Transverse colon (tissue), 4 donors: ENCODE results near the gene GBX1. TPM values are rescaled to one million over a fixed set of nuclear protein-coding genes. Genes with fewer than 3 reads are reported as not detected.

Source experiments
- DNase-seq: peaks from one replicate; pipeline ENCODE4 v3.0.0-alpha.2; 2019
- H3K27ac ChIP-seq, 4 donors: fragments of 200-600 bp; sonication (generic); 2 replicates each; pipeline ENCODE4 v1.5.1; 2016 to 2018; ENCODE audit warnings: inconsistent platforms in 4 of 4
- H3K27me3 ChIP-seq: fragments of 200-600 bp; sonication (generic); 2 replicates; pipeline ENCODE4 v1.5.1; 2017; ENCODE audit warnings: inconsistent platforms
- H3K36me3 ChIP-seq, 4 donors: fragments of 200-600 bp; sonication (generic); 2 replicates each; pipeline ENCODE4 v1.5.1; 2017 to 2019; ENCODE audit warnings: inconsistent platforms in 4 of 4
- H3K4me1 ChIP-seq, 4 donors: fragments of 200-600 bp; sonication (generic); 2 replicates each; pipeline ENCODE4 v1.5.1; 2017 to 2020; ENCODE audit warnings: inconsistent platforms in 4 of 4
- H3K4me3 ChIP-seq, 4 donors: fragments of 200-600 bp; sonication (generic); 1 replicate in 1 of 4; 2 replicates in 3 of 4; pipeline versions ENCODE4 v1.5.1 to v1.6.1; 2017 to 2019; ENCODE audit warnings: inconsistent platforms in 4 of 4
- H3K9me3 ChIP-seq, 2 donors: fragments of 200-600 bp; sonication (generic); 2 replicates each; pipeline ENCODE4 v1.5.1; 2017 to 2019; ENCODE audit warnings: inconsistent platforms in 2 of 2
- EP300 ChIP-seq: sonication (generic); formaldehyde crosslinking; IDR thresholded peaks from one replicate; pipeline ENCODE4 v1.6.1; 2017; ENCODE audit warnings: antibody characterized with exemption, low read depth
- POLR2A ChIP-seq: fragments of 450-650 bp; IDR thresholded peaks from one replicate; pipeline ENCODE4 v1.6.1; 2016; ENCODE audit warnings: antibody characterized with exemption, mild to moderate bottlenecking, moderate library complexity
- POLR2AphosphoS5 ChIP-seq, 3 donors: sonication (generic); formaldehyde crosslinking; IDR thresholded peaks; one replicate each; pipeline ENCODE4 v1.6.1; 2016; ENCODE audit warnings: antibody characterized with exemption in 3 of 3
- WGBS, 2 donors: methylation state at CpG; one replicate each; pipeline ENCODE4 v1.1.5; 2018; ENCODE audit warnings: low coverage in 1 of 2; 5-methylcytosine and 5-hydroxymethylcytosine counted together
- in situ Hi-C, 4 donors: fragments of 200-750 bp; cut with MboI; loops; one replicate each; pipeline versions ENCODE4 v1.15.0 to v1.15.1; 2017; ENCODE audit warnings: low sequenced_read_pairs in 3 of 4, low pct_ligation_motif_present in 1 of 4, low pct_unique_long_range_greater_than_20kb in 1 of 4
- intact Hi-C: fragments of 100-400 bp; cut with DNase I; formaldehyde crosslinking; loops from one replicate; pipeline ENCODE4 v1.15.1; 2023; ENCODE audit warnings: low total_unique reads
- total RNA-seq, 4 donors: library from RNA; depleted of rRNA; stranded (reverse); fragments of >200 nt; gene quantifications; one replicate each; pipeline ENCODE4 v1.1.0, GENCODE V29; 2016
- TF ChIP-seq, protein P1 (sequence below), 5 experiments: fragments of 200-600 bp in 3 of 5; fragments of 450-650 bp in 2 of 5; sonication (generic) in 3 of 5; IDR thresholded peaks; 1 replicate in 2 of 5; 2 replicates in 3 of 5; pipeline ENCODE4 v1.5.1; 2016 to 2017; ENCODE audit warnings: antibody characterized with exemption in 5 of 5, inconsistent platforms in 3 of 5, mild to moderate bottlenecking in 2 of 5, moderate library complexity in 1 of 5

The GBX1 gene
- total RNA-seq, 4 donors from 2014 or later = not detected

DNA sequence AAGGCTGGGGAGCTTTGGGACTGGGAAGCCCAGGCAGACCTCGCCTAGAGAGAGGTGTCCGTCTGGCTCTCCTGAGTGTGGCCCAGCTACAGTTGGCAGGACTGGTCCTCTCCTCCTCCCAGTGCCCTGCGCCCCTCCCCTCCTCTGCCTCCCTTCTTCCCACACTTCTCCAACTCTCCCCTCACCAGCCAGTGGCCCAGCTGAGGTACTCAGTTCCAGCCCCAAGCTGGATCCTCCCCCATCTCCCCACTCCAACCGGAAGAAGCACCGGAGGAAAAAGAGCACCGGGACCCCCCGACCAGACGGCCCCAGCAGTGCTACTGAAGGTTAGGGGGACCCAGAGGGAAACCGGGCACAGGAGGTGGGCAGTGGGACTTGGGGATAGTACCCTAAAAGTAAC is 27.7 kb downstream of the GBX1 start:
- peak; percentile 1 for DNase-seq
- no peak overlapping the region for H3K4me3 ChIP-seq
- TF ChIP-seq, protein P1, sequence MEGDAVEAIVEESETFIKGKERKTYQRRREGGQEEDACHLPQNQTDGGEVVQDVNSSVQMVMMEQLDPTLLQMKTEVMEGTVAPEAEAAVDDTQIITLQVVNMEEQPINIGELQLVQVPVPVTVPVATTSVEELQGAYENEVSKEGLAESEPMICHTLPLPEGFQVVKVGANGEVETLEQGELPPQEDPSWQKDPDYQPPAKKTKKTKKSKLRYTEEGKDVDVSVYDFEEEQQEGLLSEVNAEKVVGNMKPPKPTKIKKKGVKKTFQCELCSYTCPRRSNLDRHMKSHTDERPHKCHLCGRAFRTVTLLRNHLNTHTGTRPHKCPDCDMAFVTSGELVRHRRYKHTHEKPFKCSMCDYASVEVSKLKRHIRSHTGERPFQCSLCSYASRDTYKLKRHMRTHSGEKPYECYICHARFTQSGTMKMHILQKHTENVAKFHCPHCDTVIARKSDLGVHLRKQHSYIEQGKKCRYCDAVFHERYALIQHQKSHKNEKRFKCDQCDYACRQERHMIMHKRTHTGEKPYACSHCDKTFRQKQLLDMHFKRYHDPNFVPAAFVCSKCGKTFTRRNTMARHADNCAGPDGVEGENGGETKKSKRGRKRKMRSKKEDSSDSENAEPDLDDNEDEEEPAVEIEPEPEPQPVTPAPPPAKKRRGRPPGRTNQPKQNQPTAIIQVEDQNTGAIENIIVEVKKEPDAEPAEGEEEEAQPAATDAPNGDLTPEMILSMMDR (IDR thresholded peaks at IDR 0.05) = no peak
- TF ChIP-seq POLR2AphosphoS5 (IDR thresholded peaks at IDR 0.05) (no peak), EP300 (no peak), POLR2A (no peak)
- H3K4me1 ChIP-seq = no peaks in the 10 kb centered on the region
- 89 to 95% methylated on average over 7 to 9 of the region's 9 CpGs for WGBS, 2 donors
- H3K27ac ChIP-seq = no peak overlapping the region
- H3K36me3 ChIP-seq = peaks cover 0 to 18% (median 6%) of the 10 kb centered on the region in 4 donors
- no peaks in the 10 kb centered on the region for H3K9me3 ChIP-seq
- in situ Hi-C loops = no loop called here
- intact Hi-C loops = no loop called here
- H3K27me3 ChIP-seq = no peaks in the 10 kb centered on the region

DNA sequence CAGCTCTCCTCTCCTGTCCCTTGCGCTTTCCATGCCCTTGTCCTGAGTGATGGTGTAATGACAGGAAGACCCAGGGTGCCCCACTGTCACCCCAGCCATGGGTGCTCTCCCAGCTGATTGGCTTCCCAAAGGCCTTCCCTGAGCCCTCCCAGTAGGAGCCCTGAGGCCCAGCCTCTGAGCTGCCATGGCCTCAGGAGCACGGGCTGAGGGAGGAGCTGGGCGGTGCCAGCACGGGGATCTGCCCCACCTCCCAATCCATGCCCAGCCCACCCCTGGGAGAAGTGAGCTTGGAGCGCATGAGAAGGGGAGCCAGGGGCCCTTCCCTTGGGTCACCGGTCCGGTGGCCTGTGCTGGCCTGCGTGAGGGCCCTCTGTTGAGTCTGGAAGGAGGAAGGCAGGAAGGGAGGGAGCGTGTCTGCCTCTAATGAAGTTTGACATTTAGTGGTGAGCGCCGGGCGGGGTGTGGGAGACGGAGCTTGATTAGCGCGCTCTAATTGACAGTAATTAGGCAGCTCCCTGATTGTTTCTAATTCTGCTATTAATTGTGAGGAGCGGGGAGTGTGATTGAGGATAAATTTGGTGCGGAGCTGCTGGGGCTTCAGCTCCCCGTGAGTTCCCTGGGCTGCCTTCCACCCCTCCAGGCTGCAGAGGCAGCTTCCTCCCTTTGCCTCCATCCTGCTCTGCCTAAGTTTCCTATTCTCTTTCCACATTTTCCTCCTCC is 28.3 kb downstream of the GBX1 start:
- intact Hi-C loops (no loop called here), in situ Hi-C loops (no loop called here)
- H3K36me3 ChIP-seq = peaks cover 0 to 21% (median 9%) of the 10 kb centered on the region in 4 donors
- TF ChIP-seq EP300 (no peak), POLR2AphosphoS5 (IDR thresholded peaks at IDR 0.05) (no peak)
- TF ChIP-seq, protein P1 (IDR thresholded peaks at IDR 0.05) = no peak
- H3K4me3 ChIP-seq = no peak overlapping the region
- WGBS, 2 donors = 90 to 100% methylated on average over 2 to 18 of the region's 18 CpGs
- H3K4me1 ChIP-seq = no peaks in the 10 kb centered on the region
- H3K27ac ChIP-seq = no peak overlapping the region
- peak; percentile 1 for DNase-seq
- no peaks in the 10 kb centered on the region for H3K9me3 ChIP-seq
- H3K27me3 ChIP-seq = no peaks in the 10 kb centered on the region

DNA sequence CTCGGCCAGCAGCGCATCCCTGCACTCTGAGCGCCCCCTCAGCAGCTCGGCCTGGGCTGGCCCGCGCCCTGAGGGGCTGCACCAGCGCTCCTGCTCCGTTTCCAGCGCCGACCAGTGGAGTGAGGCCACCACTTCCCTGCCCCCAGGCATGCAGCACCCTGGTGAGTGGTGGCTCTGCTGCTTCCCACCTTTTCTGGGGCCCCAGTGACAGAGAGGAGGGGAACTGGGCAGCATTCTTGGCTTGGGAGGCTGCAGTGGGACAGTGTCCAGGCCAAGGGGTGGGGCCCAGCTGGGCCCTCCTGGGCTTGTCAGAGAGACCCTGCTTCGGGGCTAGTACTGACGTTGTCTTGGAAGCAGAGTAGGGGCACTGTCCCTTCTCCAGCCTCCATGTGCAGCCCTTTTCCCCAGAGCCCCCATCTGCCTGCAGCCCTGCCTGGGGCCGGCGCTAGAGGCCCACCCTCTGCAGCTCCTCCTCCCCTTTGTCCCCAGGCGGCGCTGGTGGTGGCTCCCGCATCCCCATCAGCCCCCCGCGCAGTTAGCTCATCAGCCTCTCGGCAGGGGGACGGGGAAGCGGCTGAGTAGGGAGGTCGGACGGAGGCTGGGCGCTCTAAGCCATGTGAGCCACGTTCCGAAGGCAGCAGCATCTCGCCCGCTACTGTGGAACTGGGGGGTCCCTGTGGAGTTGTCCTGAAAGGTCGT is 29.2 kb downstream of the GBX1 start:
- no peaks in the 10 kb centered on the region for H3K9me3 ChIP-seq
- intact Hi-C loops (no loop called here), in situ Hi-C loops (no loop called here)
- H3K27me3 ChIP-seq = no peaks in the 10 kb centered on the region
- peaks cover 0 to 20% (median 9%) of the 10 kb centered on the region in 4 donors for H3K36me3 ChIP-seq
- no peak overlapping the region for H3K4me3 ChIP-seq
- H3K4me1 ChIP-seq = no peaks in the 10 kb centered on the region
- no peak overlapping the region for H3K27ac ChIP-seq
- peak; percentile 4 for DNase-seq
- TF ChIP-seq, protein P1 (IDR thresholded peaks at IDR 0.05) = no peak
- no peak for TF ChIP-seq EP300
- TF ChIP-seq POLR2A = no peak
- TF ChIP-seq POLR2AphosphoS5 (IDR thresholded peaks at IDR 0.05) = no peak
- 88% methylated on average over 27 of the region's 30 CpGs; no CpG with 5 or more reads in 1 of the 2 donors for WGBS, 2 donors

DNA sequence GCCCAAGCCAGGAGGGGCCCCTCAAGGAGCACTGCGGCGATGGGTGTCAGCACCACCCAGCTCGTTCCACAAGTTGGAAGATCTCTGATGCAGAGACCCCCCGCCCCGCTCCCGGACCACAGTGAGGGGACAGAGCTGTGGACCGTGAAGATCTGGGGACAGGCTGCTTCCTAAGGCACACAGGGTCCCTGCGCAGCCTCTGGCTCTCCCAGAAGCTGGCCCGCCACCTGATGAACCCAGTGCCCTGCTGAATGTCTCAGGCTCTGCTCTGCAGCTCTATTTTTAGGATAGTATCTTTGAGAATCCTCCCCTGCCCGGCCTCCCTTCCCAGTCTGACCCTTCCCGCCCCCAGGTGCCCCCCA is 29.7 kb downstream of the GBX1 start:
- no peak for TF ChIP-seq POLR2A
- TF ChIP-seq POLR2AphosphoS5 (IDR thresholded peaks at IDR 0.05) = no peak
- TF ChIP-seq EP300 = no peak
- TF ChIP-seq, protein P1 (IDR thresholded peaks at IDR 0.05) = no peak
- no peak for DNase-seq

More for the DNA sequence above, 29.7 kb downstream of the GBX1 start:
- intact Hi-C loops (no loop called here), in situ Hi-C loops (no loop called here)
- H3K27me3 ChIP-seq = no peaks in the 10 kb centered on the region
- WGBS, 2 donors = 60 to 90% methylated on average over 1 to 11 of the region's 11 CpGs
- H3K4me1 ChIP-seq = no peaks in the 10 kb centered on the region
- no peaks in the 10 kb centered on the region for H3K9me3 ChIP-seq
- H3K27ac ChIP-seq = no peak overlapping the region
- H3K36me3 ChIP-seq = peaks cover 0 to 20% (median 9%) of the 10 kb centered on the region in 4 donors
- no peak overlapping the region for H3K4me3 ChIP-seq
